Inflammatory macrophage treated with lipopolysaccharide for 4 hours (primary cell): ENCODE data around the gene BPI.
"Not testable (repeated sequence)": the region's sequence is repeated elsewhere in the genome, so short reads cannot be mapped to it uniquely, and the experiment has no call there.

Source experiments
- DNase-seq: peaks from one replicate; pipeline ENCODE4 v3.0.0-alpha.2; 2020

The BPI gene

GRCh38 chr20:38278763-38279162 lies 25.2 kb upstream of the BPI start:
- no peak for DNase-seq

DNA sequence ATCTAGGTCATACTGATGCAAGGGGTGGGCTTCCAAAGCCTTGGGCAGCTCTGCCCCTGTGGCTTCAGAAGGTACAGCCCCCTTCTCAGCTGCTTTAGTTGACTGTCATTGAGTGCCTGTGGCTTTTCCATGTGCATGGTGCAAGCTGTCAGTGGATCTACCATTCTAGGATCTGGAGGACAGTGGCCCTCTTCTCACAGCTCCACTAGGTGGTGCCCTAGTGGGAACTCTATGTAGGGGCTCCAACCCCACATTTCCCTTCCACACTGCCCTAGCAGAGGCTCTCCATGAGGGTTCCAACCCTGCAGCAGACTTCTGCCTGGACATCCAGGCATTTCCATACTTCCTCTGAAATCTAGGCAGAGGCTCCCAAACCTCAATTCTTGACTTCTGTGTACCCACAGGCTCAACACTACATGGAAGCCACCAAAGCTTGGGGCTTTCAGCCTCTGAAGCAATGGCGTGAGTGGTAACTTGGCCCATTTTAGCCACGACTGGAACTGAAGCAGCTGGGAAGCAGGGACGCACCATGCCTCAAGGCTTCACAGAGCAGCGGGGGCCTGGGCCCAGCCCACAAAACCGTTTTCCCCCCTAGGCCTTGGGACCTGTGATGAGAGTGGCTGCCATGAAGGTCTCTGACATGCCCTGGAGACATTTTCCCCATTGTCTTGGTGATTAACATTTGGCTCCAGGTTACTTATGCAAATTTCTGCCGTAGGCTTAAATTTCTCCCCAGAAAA lies 22.6 kb upstream of the BPI start:
- not testable (repeated sequence) for DNase-seq

GRCh38 chr20:38283236-38283635 lies 20.7 kb upstream of the BPI start:
- DNase-seq, result no peak

DNA sequence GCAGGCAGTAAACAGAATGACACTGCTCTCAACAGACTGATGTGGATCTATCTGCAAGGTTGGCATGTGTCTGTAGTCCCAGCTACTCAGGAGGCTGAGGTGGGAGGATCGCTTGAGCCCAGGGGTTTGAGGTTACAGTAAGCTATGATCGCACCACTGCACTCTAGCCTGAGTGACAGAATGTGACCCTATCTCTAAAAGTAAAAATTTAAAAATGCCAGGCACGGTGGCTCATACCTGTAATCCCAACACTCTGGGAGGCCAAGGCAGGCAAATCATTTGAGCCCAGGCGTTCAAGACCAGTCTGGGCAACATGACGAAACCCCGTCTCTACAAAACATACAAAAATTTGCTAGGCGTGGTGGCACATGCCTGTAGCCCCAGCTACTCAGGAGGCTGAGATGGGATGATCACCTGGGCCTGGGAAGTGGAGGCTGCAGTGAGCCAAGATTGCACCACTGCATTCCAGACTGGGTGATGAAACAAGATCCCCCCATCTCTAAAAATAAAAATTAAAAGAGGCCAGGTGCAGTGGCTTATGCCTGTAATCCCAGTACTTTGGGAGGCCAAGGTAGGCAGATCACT lies 19.8 kb upstream of the BPI start:
- DNase-seq, result not testable (repeated sequence)

- no peak for DNase-seq
Measured at GRCh38 chr20:38284893-38285444, 19.0 kb upstream of the BPI start.

DNA sequence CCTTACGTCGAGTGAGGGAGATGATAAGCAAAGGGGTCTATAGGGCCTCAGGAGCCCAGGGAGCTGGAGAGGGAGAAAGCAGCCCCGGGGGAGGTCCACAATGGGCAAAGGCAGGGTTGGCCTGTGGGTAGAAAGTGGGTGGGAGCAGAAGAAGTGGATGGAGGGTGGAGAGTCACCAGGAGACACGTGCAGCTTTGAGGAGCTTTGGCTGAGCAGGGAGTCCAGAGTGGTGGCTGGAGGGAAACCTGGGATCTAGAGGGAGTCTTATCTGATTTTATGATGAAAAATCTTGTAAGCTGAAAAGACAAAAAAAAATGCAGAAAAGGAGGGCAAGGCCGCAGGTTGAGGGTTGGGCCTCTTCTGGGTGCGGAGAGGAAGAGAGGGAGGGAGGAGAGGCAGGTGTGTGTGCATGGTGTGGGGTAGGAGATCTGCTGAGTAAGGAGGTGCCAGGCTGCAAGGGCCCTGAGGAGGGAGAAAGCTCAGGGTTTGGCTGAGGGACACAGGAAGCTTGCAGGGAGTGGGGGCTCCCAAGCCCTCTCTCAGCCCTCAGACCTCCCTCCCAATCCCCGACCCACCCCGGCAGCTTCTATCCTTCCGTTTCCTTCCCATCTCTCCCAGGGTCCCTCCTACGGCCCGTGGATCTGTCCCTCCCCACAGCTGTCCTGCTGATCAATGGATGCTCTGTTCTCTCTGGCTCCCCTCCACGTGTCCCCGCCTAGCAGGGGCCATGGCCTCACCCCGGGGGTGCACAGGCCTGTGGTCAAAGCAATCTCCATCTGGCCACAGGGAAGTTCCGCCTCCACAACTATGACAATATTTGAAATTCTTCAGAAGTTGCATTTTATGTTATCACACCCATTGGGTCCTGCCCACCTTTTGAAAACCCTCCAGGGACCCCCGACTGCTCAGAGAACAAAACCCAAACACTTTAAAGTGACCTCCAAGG lies 17.1 kb upstream of the BPI start:
- DNase-seq, result peak; percentile 51

- DNase-seq, result no peak
Measured at GRCh38 chr20:38290829-38291814, 12.8 kb upstream of the BPI start.

- no peak for DNase-seq
Measured at GRCh38 chr20:38291966-38292365, 12.0 kb upstream of the BPI start.

DNA sequence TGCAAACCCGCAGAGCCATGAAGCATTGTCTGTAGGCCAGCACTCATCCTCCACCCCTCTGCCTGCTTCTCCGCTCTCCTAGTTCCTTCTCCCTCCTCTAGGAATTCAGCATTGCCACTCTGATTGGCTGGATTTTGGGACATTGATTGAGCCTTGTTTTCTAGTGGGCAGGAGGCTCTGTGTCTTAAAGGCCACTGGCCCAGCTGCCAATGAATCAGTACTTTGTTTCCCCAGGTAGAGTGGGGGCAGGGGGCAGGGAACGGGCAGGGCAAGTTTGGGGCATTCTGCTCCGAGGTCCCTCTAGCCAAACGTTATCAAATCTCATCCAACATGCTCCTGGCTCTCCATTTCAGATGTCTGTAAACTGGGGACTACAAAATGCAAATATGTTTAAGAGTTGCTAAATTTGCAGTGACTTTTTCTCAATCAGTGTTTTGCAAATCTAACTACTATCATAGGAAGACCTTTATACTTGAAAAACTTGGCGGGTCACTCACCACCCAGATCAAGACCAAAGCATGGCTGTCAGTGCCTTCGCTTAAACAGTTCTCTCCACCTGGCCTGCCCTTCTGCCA lies 10.4 kb upstream of the BPI start:
- DNase-seq, result peak; percentile 55

GRCh38 chr20:38294076-38294591 lies 9.8 kb upstream of the BPI start:
- no peak for DNase-seq

DNA sequence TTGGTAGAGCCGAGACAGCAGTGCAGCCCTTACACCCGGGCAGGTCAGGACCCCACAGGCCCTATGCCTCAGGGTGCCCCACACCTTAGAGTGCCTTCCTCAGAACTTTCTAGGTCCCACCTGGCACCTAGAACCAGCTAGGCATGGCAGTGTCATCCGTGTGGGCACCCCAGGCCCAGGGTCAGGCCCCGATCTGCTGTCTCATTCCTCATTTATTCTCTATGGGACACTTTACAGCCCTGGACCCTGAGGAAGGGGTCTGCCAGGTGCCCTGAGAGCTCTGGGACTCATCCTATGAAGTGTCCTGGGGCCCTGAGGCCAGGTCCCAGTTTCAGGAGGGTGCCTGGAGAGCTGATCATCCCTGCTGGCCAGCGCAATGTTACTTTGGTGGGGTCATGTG lies 8.1 kb upstream of the BPI start:
- no peak for DNase-seq

DNA sequence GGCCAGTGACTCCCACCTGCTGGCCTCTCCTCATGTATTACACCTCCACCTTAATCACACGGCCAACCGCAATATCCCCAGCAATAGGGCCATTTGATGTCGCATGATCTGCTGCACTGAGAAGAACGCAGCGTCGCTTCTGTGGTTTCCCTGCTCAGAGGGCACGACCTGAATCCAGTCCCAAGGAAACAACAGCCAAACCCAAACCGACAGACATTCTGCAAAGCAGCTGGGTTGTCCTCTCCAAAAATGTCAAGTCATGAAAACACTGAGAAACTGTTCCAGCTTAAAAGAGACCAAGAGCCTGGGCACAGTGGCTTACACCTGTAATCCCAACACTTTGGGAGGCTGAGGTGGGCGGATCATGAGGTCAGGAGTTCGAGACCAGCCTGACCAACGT lies 7.5 kb upstream of the BPI start:
- DNase-seq, result no peak

DNA sequence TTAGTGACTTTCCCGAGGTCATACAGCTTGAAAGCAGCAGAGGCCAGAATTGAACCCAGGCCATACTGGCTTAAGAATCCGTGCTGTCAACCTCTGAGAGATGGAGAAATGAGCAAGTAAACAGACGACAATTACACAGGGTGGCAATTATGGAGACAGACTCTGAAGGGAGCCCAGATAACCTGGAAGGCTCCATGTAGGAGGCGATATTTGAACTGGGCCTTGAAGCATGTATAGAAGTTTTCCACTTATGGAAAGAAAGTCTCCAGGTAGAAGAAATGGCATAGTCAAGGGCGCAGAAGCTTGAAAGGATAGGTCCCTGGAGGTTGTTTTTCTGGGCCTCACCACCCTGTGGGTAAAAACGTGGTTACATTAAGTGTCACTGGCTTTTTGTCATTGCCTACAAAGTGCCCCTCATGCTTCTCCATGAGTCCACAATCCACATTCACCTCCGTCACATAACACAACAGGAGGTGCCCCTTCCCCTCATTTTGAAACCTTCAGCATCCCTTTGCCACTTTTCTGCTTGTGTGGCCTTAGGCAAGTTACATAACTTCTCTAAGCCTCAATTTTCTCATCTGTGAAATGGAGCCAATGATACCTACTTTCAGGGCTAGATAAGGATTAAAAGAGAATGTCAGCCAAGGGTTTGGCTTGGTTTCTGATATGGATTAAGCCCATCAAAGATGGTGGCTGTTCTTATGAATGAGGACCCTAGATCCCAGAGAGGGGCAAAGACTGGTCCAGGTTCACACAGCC lies 5.9 kb upstream of the BPI start:
- DNase-seq, result no peak

DNA sequence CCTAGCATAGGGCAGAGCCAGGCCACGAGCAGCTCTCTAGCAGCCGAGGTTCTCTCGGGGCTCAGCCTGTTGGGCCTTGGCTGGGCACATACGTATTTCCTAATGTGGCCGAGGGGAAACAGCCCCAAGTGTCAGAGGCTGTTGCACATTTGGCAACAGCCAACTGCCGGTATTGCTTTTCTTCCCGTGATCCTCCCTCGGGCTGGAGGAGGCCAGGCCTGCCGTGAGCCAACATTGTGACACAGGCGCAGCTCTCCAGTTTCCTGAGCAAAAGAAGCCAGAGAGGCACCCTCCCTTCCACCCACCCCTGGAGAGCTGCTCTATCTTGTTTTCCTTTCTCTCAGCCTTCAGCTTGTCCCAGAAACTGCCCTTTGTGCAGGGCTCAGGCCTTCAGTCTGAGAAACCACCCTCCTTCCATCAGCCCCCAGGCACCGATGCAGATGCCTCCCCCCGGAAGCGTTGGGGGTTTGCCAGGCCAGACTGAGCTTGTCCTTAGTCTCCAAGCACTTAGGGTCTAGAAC lies 5.1 kb upstream of the BPI start:
- peak; percentile 94 for DNase-seq

GRCh38 chr20:38299963-38300362 lies 4.0 kb upstream of the BPI start:
- no peak for DNase-seq

- DNase-seq, result no peak
Measured at GRCh38 chr20:38300438-38300837, 3.5 kb upstream of the BPI start.

DNA sequence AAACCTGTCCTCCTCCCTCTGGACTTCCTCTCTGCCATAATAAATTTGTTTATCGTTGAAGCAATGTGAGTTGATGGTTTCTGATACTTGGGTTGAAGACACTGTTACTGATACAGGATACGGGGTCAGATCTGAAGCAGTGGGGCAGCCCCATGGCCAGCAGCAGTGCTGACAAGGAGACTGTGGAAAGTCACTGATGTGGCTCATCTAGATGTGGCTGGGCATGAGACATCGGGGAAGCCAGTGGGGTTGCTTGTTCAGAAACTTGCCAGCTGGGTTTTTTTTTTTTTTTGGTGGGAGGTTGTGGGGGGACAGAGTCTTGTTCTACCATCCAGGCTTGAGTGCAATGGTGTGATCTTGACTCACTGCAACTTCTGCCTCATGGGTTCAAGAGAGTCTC lies 2.6 kb upstream of the BPI start:
- peak; percentile 41 for DNase-seq

DNA sequence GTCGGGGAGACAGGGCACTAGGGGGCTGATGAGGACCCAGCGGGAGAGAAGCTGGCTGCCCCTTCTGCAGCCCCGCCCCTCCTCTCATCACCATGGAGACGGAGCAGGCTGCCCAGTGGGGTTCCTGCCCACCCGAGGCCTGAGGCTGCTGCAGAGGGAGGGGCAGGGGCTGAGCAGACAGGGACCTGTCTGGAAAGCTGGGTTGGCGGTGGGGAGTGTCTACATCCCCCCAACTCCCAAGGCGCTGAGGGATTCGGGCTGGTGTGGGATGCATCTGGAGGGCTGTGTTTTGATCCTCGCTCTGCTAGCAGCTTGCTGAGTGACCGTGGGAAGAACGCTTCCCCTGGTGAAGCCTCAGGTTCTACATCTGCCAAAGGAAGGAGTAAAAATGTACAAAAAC lies 1.2 kb upstream of the BPI start:
- no peak for DNase-seq

GRCh38 chr20:38304845-38305447 lies 990 bp downstream of the BPI start:
- DNase-seq, result peak; percentile 74

DNA sequence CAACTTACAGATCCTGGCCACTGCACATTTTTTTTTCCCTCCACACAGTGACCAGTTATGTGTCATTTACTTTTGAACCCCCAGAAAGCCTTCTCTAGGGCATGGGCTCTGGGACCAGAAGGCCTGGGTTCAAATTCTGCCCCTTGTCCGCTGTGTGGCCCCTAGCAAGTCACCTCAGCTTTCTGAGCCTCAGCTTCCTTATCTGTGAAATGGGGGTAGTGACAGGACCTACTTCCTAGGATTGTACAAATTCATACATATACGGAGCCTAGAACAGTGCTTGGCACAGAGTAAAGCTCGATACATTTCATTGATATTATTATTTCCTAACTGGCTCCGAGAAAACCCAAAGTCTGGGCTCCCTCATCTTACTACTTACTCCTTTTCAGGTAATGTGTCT lies 1.6 kb downstream of the BPI start:
- DNase-seq, result no peak
